Measurements from ENCODE around the gene IP6K2. TPM values are rescaled to one million over a fixed set of nuclear protein-coding genes. Genes with fewer than 3 reads are reported as not detected.
A peak's percentile ranks its signal among the peaks of the same experiment; 100 is the strongest.

The IP6K2 gene
- total and polyA plus RNA-seq, 5 donors from 2014 or later = 54.0 to 107 (median 55.9) TPM

GRCh38 chr3:48681974-48682610 is 34.9 kb downstream of the IP6K2 start:
- Histone ChIP-seq H3K36me3 (ENCODE audit: control insufficient read depth, insufficient read depth, low read length) (peaks cover 22% of the 10 kb centered on the region), H3K9me3 (ENCODE audit: control insufficient read depth in 2 of 2, low read length in 2 of 2) (no peaks in the 10 kb centered on the region), H3K27ac (ENCODE audit: insufficient read depth, low read length, poor library complexity, severe bottlenecking) (no peak overlapping the region), H3K4me3 (ENCODE audit: low read depth, low read length) (no peak overlapping the region), H3K4me1 (ENCODE audit: control insufficient read depth, insufficient read depth, low read length, poor library complexity, severe bottlenecking) (peaks cover 32% of the 10 kb centered on the region), H3K27me3 (ENCODE audit: control insufficient read depth, insufficient read depth, low read length) (no peaks in the 10 kb centered on the region)
- no peak for DNase-seq
- Mint-ChIP-seq H3K4me3 (peak overlapping the region in 1 of 4 donors; percentile 38), H3K27me3 (no peaks in the 10 kb centered on the region), H3K9me3 (no peaks in the 10 kb centered on the region), H3K36me3 (peaks cover 22% of the 10 kb centered on the region), H3K4me1 (peaks cover 0 to 50% (median 28%) of the 10 kb centered on the region in 4 donors), H3K27ac (peak overlapping the region in 1 of 3 donors; percentile 76)
- no peak for ATAC-seq (ENCODE audit: low read depth in 2 of 2)

- ATAC-seq (ENCODE audit: low read depth in 2 of 2) (no peak), DNase-seq (no peak)
- H3K9me3 ChIP-seq (ENCODE audit: control insufficient read depth in 2 of 2, low read length in 2 of 2) = no peaks in the 10 kb centered on the region
- Mint-ChIP-seq H3K36me3 (peaks cover 22% of the 10 kb centered on the region), H3K27me3 (no peaks in the 10 kb centered on the region), H3K4me3 (no peak overlapping the region), H3K4me1 (peaks cover 0 to 48% (median 25%) of the 10 kb centered on the region in 4 donors), H3K27ac (no peak overlapping the region), H3K9me3 (no peaks in the 10 kb centered on the region)
- peaks cover 22% of the 10 kb centered on the region for H3K36me3 ChIP-seq (ENCODE audit: control insufficient read depth, insufficient read depth, low read length)
- H3K4me1 ChIP-seq (ENCODE audit: control insufficient read depth, insufficient read depth, low read length, poor library complexity, severe bottlenecking) = peaks cover 31% of the 10 kb centered on the region
- H3K4me3 ChIP-seq (ENCODE audit: low read depth, low read length) = no peak overlapping the region
- H3K27me3 ChIP-seq (ENCODE audit: control insufficient read depth, insufficient read depth, low read length) = no peaks in the 10 kb centered on the region
- H3K27ac ChIP-seq (ENCODE audit: insufficient read depth, low read length, poor library complexity, severe bottlenecking) = no peak overlapping the region
Observed at GRCh38 chr3:48681541-48681880, 35.5 kb downstream of the IP6K2 start.

- Mint-ChIP-seq H3K4me1 (peaks cover 0 to 44% (median 21%) of the 10 kb centered on the region in 4 donors), H3K4me3 (peak overlapping the region in 1 of 4 donors; percentile 41), H3K9me3 (no peaks in the 10 kb centered on the region), H3K36me3 (peaks cover 22% of the 10 kb centered on the region), H3K27me3 (no peaks in the 10 kb centered on the region), H3K27ac (peak overlapping the region in 2 of 3 donors; percentile 72 to 87)
- Histone ChIP-seq H3K27ac (ENCODE audit: insufficient read depth, low read length, poor library complexity, severe bottlenecking) (no peak overlapping the region), H3K4me3 (ENCODE audit: low read depth, low read length) (no peak overlapping the region), H3K4me1 (ENCODE audit: control insufficient read depth, insufficient read depth, low read length, poor library complexity, severe bottlenecking) (peaks cover 26% of the 10 kb centered on the region), H3K27me3 (ENCODE audit: control insufficient read depth, insufficient read depth, low read length) (no peaks in the 10 kb centered on the region), H3K36me3 (ENCODE audit: control insufficient read depth, insufficient read depth, low read length) (peaks cover 22% of the 10 kb centered on the region), H3K9me3 (ENCODE audit: control insufficient read depth in 2 of 2, low read length in 2 of 2) (no peaks in the 10 kb centered on the region)
- no peak for DNase-seq
- ATAC-seq (ENCODE audit: low read depth in 2 of 2) = no peak
Observed at GRCh38 chr3:48680811-48681540, 36.0 kb downstream of the IP6K2 start.

GRCh38 chr3:48679411-48680391 is 37.3 kb downstream of the IP6K2 start:
- H3K4me1 ChIP-seq (ENCODE audit: control insufficient read depth, insufficient read depth, low read length, poor library complexity, severe bottlenecking) = peaks cover 18% of the 10 kb centered on the region
- H3K36me3 ChIP-seq (ENCODE audit: control insufficient read depth, insufficient read depth, low read length) = peaks cover 22% of the 10 kb centered on the region
- H3K27me3 ChIP-seq (ENCODE audit: control insufficient read depth, insufficient read depth, low read length) = no peaks in the 10 kb centered on the region
- no peaks in the 10 kb centered on the region for H3K27me3 Mint-ChIP-seq
- peak overlapping the region in 1 of 4 donors; percentile 22 for H3K4me3 Mint-ChIP-seq
- DNase-seq (peak in 1 of 3 donors; percentile 50), ATAC-seq (ENCODE audit: low read depth in 2 of 2) (no peak)
- peaks cover 0 to 38% (median 18%) of the 10 kb centered on the region in 4 donors for H3K4me1 Mint-ChIP-seq
- no peak overlapping the region for H3K27ac ChIP-seq (ENCODE audit: insufficient read depth, low read length, poor library complexity, severe bottlenecking)
- H3K27ac Mint-ChIP-seq = peak overlapping the region in 1 of 3 donors; percentile 72
- H3K9me3 Mint-ChIP-seq = no peaks in the 10 kb centered on the region
- no peaks in the 10 kb centered on the region for H3K9me3 ChIP-seq (ENCODE audit: control insufficient read depth in 2 of 2, low read length in 2 of 2)
- no peak overlapping the region for H3K4me3 ChIP-seq (ENCODE audit: low read depth, low read length)
- peaks cover 22% of the 10 kb centered on the region for H3K36me3 Mint-ChIP-seq

GRCh38 chr3:48678566-48679380 is 38.2 kb downstream of the IP6K2 start:
- Mint-ChIP-seq H3K9me3 (no peaks in the 10 kb centered on the region), H3K4me3 (peak overlapping the region in 1 of 4 donors; percentile 22), H3K27me3 (no peaks in the 10 kb centered on the region), H3K36me3 (peaks cover 24% of the 10 kb centered on the region), H3K4me1 (peaks cover 0 to 30% (median 12%) of the 10 kb centered on the region in 4 donors), H3K27ac (peak overlapping the region in 1 of 3 donors; percentile 25)
- Histone ChIP-seq H3K27me3 (ENCODE audit: control insufficient read depth, insufficient read depth, low read length) (no peaks in the 10 kb centered on the region), H3K27ac (ENCODE audit: insufficient read depth, low read length, poor library complexity, severe bottlenecking) (no peak overlapping the region), H3K4me3 (ENCODE audit: low read depth, low read length) (no peak overlapping the region), H3K4me1 (ENCODE audit: control insufficient read depth, insufficient read depth, low read length, poor library complexity, severe bottlenecking) (peaks cover 9% of the 10 kb centered on the region), H3K36me3 (ENCODE audit: control insufficient read depth, insufficient read depth, low read length) (peaks cover 22% of the 10 kb centered on the region), H3K9me3 (ENCODE audit: control insufficient read depth in 2 of 2, low read length in 2 of 2) (no peaks in the 10 kb centered on the region)
- ATAC-seq (ENCODE audit: low read depth in 2 of 2) (no peak), DNase-seq (no peak)

DNA sequence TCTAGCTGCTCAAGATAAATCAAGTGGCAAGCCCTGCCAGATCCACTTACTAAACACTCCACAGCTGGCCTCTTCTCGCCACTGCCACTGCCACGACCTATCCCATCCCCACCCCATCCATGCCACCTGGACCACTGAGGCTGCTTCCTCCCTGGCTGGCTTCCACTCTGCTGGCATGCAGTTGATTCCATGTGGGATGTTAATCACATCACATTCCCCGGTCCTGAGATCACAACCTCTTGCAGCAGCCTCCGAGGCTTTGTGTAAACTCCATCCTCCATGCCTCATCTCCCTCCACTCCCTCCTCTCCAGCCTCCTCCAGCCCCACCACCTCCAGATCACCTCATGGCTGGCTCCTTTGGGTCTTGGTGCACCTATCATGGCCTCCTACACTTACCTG is 39.0 kb downstream of the IP6K2 start:
- H3K9me3 ChIP-seq (ENCODE audit: control insufficient read depth in 2 of 2, low read length in 2 of 2) = no peaks in the 10 kb centered on the region
- H3K36me3 ChIP-seq (ENCODE audit: control insufficient read depth, insufficient read depth, low read length) = peaks cover 22% of the 10 kb centered on the region
- Mint-ChIP-seq H3K27ac (peak overlapping the region in 1 of 3 donors; percentile 79), H3K27me3 (no peaks in the 10 kb centered on the region), H3K4me1 (peaks cover 0 to 23% (median 10%) of the 10 kb centered on the region in 4 donors), H3K36me3 (peaks cover 26% of the 10 kb centered on the region), H3K9me3 (no peaks in the 10 kb centered on the region), H3K4me3 (no peak overlapping the region)
- ATAC-seq (ENCODE audit: low read depth in 2 of 2) = no peak
- no peak overlapping the region for H3K4me3 ChIP-seq (ENCODE audit: low read depth, low read length)
- no peak overlapping the region for H3K27ac ChIP-seq (ENCODE audit: insufficient read depth, low read length, poor library complexity, severe bottlenecking)
- H3K27me3 ChIP-seq (ENCODE audit: control insufficient read depth, insufficient read depth, low read length) = no peaks in the 10 kb centered on the region
- peaks cover 4% of the 10 kb centered on the region for H3K4me1 ChIP-seq (ENCODE audit: control insufficient read depth, insufficient read depth, low read length, poor library complexity, severe bottlenecking)
- DNase-seq = no peak

DNA sequence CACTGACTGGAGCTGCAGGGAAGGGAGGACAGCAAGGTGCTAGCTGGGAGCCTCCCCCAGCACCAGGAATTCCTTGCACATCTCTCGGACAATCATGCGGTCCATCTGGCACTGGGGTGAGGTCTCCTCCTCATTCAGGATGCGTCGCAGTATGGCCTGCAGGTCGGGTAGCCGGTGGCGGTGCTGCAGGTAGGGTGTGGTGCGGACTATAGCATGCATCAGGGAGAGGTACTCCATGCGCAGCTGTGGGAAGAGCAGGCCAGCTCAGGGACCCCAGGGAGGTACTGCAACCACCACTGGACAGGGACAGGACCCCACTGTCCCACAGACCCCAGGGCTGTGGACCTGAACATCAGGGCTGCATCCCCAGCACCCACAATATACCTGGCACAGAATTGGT is 42.5 kb downstream of the IP6K2 start:
- Mint-ChIP-seq H3K27ac (no peak overlapping the region), H3K4me1 (peaks cover 0 to 4% (median under 1%) of the 10 kb centered on the region in 4 donors), H3K36me3 (peaks cover 20% of the 10 kb centered on the region), H3K27me3 (no peaks in the 10 kb centered on the region), H3K9me3 (no peaks in the 10 kb centered on the region), H3K4me3 (no peak overlapping the region)
- ATAC-seq (ENCODE audit: low read depth in 2 of 2) = peak in 1 of 2 donors; percentile 16
- no peaks in the 10 kb centered on the region for H3K27me3 ChIP-seq (ENCODE audit: control insufficient read depth, insufficient read depth, low read length)
- peaks cover 2% of the 10 kb centered on the region for H3K4me1 ChIP-seq (ENCODE audit: control insufficient read depth, insufficient read depth, low read length, poor library complexity, severe bottlenecking)
- no peak overlapping the region for H3K27ac ChIP-seq (ENCODE audit: insufficient read depth, low read length, poor library complexity, severe bottlenecking)
- H3K4me3 ChIP-seq (ENCODE audit: low read depth, low read length) = no peak overlapping the region
- DNase-seq = no peak
- no peaks in the 10 kb centered on the region for H3K9me3 ChIP-seq (ENCODE audit: control insufficient read depth in 2 of 2, low read length in 2 of 2)
- peaks cover 4% of the 10 kb centered on the region for H3K36me3 ChIP-seq (ENCODE audit: control insufficient read depth, insufficient read depth, low read length)

Measured in CD4-positive, CD25-positive, alpha-beta regulatory T cell (primary cell).